Epithelial cell of proximal tubule (primary cell): ENCODE measurements around the gene GCFC2. TPM values are rescaled to one million over a fixed set of nuclear protein-coding genes. Genes with fewer than 3 reads are reported as not detected.
"Not testable (repeated sequence)": the region's sequence is repeated elsewhere in the genome, so short reads cannot be mapped to it uniquely, and the experiment has no call there.

Experiments
- DNase-seq: peaks from one replicate; pipeline ENCODE4 v3.0.0-alpha.2; 2011; ENCODE audit warnings: low read depth
- H3K4me3 ChIP-seq: 2 replicates; pipeline ENCODE4 v1.5.1; 2011; ENCODE audit warnings: low read depth, mild to moderate bottlenecking, low read length
- CTCF ChIP-seq: conservative IDR thresholded peaks from 2 replicates; pipeline ENCODE4 v1.5.1; 2012; ENCODE audit warnings: low read depth, mild to moderate bottlenecking, low read length
- total RNA-seq: library from RNA; depleted of rRNA; stranded (reverse); fragments of >200 nt; gene quantifications from 2 replicates; pipeline ENCODE4 v1.2.3, GENCODE V29; 2015

The GCFC2 gene
- total RNA-seq, 1 donor from 2014 or later = 21.2 TPM

DNA sequence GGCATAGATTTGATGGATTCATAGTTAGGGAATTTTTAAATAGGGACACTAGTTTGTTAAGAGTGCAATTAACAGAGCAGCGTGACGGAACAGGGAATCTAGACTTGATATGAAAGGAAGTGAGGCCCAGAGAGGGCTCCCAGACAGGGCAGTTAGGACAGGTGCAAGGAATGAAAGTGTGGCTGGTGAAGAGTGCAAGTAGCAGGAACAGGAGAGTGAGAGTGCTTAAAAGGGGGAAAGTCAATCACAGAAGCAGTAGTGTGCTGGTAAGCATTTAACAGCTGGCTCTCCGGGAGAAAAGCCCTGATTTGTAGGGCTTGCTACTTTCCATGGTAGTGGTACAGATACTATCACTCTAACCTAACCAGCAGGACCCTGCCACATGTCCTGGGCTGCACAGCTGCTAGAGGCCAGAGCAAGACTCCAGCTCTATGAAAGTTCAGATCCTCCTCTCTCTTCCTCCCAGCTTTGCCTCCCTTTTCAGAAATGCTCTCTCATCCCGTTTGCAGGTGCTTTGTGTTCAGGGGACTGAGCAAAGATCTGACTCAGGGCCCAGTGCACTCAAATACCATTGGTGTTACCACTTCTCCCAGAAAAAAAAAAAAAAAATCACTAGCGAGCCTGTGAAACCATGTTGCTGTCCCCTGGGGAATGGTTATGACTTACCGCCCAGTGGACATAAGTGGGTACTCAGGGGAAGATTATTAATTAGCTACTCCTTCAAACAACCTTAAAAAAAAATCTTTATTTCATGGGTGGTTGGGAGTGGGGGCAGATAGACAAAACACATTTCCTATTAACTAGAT, 18.1 kb upstream of the GCFC2 start:
- no peak for DNase-seq

DNA sequence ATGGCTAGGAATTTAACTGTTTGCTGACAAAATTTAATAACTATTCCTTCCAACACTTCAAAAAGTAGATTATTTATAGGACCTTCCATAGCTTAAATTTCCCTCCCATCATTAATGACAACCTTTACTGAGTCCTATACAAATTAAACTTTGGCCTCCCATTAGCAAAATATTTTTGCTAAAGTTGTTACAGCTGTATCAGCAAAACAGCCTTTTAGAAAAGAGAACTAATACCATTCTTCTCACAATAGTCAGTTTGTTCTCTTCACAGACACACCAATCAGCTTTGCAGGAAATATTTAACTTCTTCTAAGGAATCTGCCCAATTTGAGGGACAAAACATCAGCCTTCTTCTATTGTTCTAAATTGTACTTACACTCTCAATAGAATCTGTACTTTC, 12.0 kb upstream of the GCFC2 start:
- no peak for DNase-seq
- no peak overlapping the region for H3K4me3 ChIP-seq
- TF ChIP-seq CTCF = no peak

More for the DNA sequence above, 18.1 kb upstream of the GCFC2 start:
- no peak overlapping the region for H3K4me3 ChIP-seq
- no peak for TF ChIP-seq CTCF

GRCh38 chr2:75720525-75720924, 9.8 kb upstream of the GCFC2 start:
- no peak overlapping the region for H3K4me3 ChIP-seq
- no peak for TF ChIP-seq CTCF
- DNase-seq = no peak

- DNase-seq = no peak
- no peak for TF ChIP-seq CTCF
Observed at GRCh38 chr2:75719616-75720015, 8.9 kb upstream of the GCFC2 start.

DNA sequence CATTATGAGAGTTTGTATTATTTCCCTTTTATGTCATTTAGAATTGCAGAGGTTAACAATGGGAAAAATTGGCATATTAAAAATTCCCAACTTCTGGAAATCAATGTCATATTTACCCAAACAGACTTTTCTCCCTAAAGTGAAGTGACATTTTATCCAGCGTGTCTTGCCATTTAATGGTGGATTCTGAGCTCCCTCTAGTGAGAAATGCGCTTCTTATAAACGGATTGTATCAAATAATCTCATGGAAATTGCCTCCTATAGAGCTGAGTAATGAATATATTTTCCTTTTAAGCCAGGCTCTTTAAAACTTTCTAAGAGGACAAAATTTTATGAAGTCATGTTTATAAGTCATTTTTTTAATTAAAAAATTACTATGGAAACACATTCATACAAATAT, 5.7 kb upstream of the GCFC2 start:
- TF ChIP-seq CTCF = no peak
- DNase-seq = no peak
- no peak overlapping the region for H3K4me3 ChIP-seq

More at GRCh38 chr2:75719616-75720015, 8.9 kb upstream of the GCFC2 start:
- H3K4me3 ChIP-seq = no peak overlapping the region

DNA sequence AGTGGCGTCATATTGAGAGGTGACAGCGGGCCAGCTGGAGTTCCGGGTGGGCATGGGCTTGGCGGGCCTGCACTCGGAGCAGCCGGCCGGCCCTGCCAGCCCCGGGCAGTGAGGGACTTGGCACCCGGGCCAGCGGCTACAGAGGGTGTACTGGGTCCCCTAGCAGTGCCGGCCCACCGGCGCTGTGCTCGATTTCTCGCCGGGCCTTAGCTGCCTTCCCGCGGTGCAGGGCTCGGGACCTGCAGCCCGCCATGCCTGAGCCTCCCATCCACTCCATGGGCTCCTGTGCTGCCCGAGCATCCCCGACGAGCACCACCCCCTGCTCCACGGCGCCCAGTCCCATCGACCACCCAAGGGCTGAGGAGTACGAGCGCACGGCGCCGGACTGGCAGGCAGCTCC, 875 bp upstream of the GCFC2 start:
- not testable (repeated sequence) for H3K4me3 ChIP-seq, DNase-seq

- TF ChIP-seq CTCF = no peak
- H3K4me3 ChIP-seq = peak overlapping the region; percentile 70
- DNase-seq = no peak
Observed at GRCh38 chr2:75710220-75710576, 517 bp downstream of the GCFC2 start.
